Suprapubic skin (tissue), 4 donors: Measurements from ENCODE around the gene AMDHD2. TPM values are rescaled to one million over a fixed set of nuclear protein-coding genes. Genes with fewer than 3 reads are reported as not detected.

Source experiments
- DNase-seq, 2 donors: peaks; one replicate each; pipeline ENCODE4 v3.0.0-alpha.2; 2019; ENCODE audit warnings: low spot score in 2 of 2
- H3K27ac ChIP-seq: fragments of 200-600 bp; sonication (generic); one replicate; pipeline ENCODE4 v1.5.1; 2019
- H3K27me3 ChIP-seq: fragments of 200-600 bp; sonication (generic); one replicate; pipeline ENCODE4 v1.5.1; 2019
- H3K36me3 ChIP-seq: fragments of 200-600 bp; sonication (generic); one replicate; pipeline ENCODE4 v1.5.1; 2019
- H3K4me1 ChIP-seq: fragments of 200-600 bp; sonication (generic); one replicate; pipeline ENCODE4 v1.5.1; 2019
- H3K4me3 ChIP-seq: fragments of 200-600 bp; sonication (generic); one replicate; pipeline ENCODE4 v1.5.1; 2019; ENCODE audit warnings: mild to moderate bottlenecking
- H3K9me3 ChIP-seq: fragments of 200-600 bp; sonication (generic); one replicate; pipeline ENCODE4 v1.5.1; 2019
- EP300 ChIP-seq: sonication (generic); formaldehyde crosslinking; IDR thresholded peaks from one replicate; pipeline ENCODE4 v1.6.1; 2017; ENCODE audit warnings: antibody characterized with exemption
- POLR2A ChIP-seq, 2 donors: fragments of 450-650 bp; IDR thresholded peaks; one replicate each; pipeline ENCODE4 v1.6.1; 2017; ENCODE audit warnings: antibody characterized with exemption in 2 of 2, mild to moderate bottlenecking in 2 of 2, moderate library complexity in 2 of 2
- POLR2AphosphoS5 ChIP-seq, 3 donors: sonication (generic); formaldehyde crosslinking; IDR thresholded peaks; one replicate each; pipeline ENCODE4 v1.6.1; 2017; ENCODE audit warnings: antibody characterized with exemption in 3 of 3
- WGBS: methylation state at CpG from one replicate; pipeline ENCODE4 v1.1.5; 2018; 5-methylcytosine and 5-hydroxymethylcytosine counted together
- total RNA-seq, 4 donors: library from RNA; depleted of rRNA; stranded (reverse); fragments of >200 nt; gene quantifications; one replicate each; pipeline ENCODE4 v1.1.0, GENCODE V29; 2016
- TF ChIP-seq, protein P1 (sequence below), 2 donors: fragments of 200-600 bp in 1 of 2; fragments of 450-650 bp in 1 of 2; sonication (generic) in 1 of 2; IDR thresholded peaks; one replicate each; pipeline ENCODE4 v1.5.1; 2016 to 2019; ENCODE audit warnings: antibody characterized with exemption in 2 of 2, mild to moderate bottlenecking in 1 of 2, moderate library complexity in 1 of 2

Gene AMDHD2
- total RNA-seq, 4 donors from 2014 or later = 27.0 to 42.7 (median 38.0) TPM

DNA sequence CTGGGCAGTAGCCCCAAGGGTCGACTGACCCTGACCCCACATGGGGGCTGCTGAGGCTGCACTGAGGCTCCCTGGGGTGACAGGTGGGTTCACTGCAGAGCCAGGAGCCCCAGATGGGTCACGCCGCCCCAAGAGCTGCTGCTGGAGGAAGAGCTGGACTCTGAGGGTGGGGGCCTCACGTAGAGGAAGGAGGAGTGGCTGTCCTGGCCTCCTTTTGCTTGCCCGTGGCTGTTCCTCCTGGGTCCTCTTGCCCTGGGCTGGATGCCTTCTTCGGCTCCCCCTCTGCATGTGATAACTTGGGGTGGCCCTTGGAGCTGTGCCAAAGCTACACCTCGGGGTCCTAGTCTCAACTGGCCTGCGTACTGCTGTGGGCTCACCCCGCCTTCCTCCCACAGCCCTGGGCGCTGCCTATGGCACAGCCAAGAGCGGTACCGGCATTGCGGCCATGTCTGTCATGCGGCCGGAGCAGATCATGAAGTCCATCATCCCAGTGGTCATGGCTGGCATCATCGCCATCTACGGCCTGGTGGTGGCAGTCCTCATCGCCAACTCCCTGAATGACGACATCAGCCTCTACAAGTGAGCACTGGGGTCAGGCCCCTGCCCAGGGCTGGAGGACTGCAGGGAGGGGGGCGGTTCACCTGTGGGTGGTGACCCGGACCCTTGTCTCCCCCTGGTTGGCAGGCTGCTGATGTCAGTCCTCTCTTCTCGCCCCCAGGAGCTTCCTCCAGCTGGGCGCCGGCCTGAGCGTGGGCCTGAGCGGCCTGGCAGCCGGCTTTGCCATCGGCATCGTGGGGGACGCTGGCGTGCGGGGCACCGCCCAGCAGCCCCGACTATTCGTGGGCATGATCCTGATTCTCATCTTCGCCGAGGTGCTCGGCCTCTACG lies 1.1 kb upstream of the AMDHD2 start:
- Histone ChIP-seq H3K4me3 (peak overlapping the region; percentile 82), H3K4me1 (peaks cover 75% of the 10 kb centered on the region)
- DNase-seq = peak; percentile 80 to 81

GRCh38 chr16:2519711-2520080 lies 475 bp upstream of the AMDHD2 start:
- H3K27me3 ChIP-seq = no peaks in the 10 kb centered on the region
- peaks cover 22% of the 10 kb centered on the region for H3K36me3 ChIP-seq
- 52% methylated on average over 16 of the region's 22 CpGs for WGBS
- peak overlapping the region; percentile 99 for H3K27ac ChIP-seq
- H3K4me3 ChIP-seq = peak overlapping the region; percentile 82
- peaks cover 77% of the 10 kb centered on the region for H3K4me1 ChIP-seq
- peak in 1 of 2 donors; percentile 81 for DNase-seq
- no peaks in the 10 kb centered on the region for H3K9me3 ChIP-seq
- TF ChIP-seq EP300 (no peak), POLR2A (IDR thresholded peaks at IDR 0.05) (no peak), POLR2AphosphoS5 (IDR thresholded peaks at IDR 0.05) (no peak)
- TF ChIP-seq, protein P1, sequence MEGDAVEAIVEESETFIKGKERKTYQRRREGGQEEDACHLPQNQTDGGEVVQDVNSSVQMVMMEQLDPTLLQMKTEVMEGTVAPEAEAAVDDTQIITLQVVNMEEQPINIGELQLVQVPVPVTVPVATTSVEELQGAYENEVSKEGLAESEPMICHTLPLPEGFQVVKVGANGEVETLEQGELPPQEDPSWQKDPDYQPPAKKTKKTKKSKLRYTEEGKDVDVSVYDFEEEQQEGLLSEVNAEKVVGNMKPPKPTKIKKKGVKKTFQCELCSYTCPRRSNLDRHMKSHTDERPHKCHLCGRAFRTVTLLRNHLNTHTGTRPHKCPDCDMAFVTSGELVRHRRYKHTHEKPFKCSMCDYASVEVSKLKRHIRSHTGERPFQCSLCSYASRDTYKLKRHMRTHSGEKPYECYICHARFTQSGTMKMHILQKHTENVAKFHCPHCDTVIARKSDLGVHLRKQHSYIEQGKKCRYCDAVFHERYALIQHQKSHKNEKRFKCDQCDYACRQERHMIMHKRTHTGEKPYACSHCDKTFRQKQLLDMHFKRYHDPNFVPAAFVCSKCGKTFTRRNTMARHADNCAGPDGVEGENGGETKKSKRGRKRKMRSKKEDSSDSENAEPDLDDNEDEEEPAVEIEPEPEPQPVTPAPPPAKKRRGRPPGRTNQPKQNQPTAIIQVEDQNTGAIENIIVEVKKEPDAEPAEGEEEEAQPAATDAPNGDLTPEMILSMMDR (IDR thresholded peaks at IDR 0.05) = no peak

More for the DNA sequence above, 1.1 kb upstream of the AMDHD2 start:
- H3K27ac ChIP-seq = peak overlapping the region; percentile 99
- H3K27me3 ChIP-seq = no peaks in the 10 kb centered on the region
- H3K36me3 ChIP-seq = peaks cover 15% of the 10 kb centered on the region
- 87% methylated on average over 18 of the region's 39 CpGs for WGBS
- no peaks in the 10 kb centered on the region for H3K9me3 ChIP-seq
- TF ChIP-seq EP300 = no peak
- no peak for TF ChIP-seq POLR2A (IDR thresholded peaks at IDR 0.05)
- TF ChIP-seq POLR2AphosphoS5 (IDR thresholded peaks at IDR 0.05) = no peak
- TF ChIP-seq, protein P1 (IDR thresholded peaks at IDR 0.05) = no peak

DNA sequence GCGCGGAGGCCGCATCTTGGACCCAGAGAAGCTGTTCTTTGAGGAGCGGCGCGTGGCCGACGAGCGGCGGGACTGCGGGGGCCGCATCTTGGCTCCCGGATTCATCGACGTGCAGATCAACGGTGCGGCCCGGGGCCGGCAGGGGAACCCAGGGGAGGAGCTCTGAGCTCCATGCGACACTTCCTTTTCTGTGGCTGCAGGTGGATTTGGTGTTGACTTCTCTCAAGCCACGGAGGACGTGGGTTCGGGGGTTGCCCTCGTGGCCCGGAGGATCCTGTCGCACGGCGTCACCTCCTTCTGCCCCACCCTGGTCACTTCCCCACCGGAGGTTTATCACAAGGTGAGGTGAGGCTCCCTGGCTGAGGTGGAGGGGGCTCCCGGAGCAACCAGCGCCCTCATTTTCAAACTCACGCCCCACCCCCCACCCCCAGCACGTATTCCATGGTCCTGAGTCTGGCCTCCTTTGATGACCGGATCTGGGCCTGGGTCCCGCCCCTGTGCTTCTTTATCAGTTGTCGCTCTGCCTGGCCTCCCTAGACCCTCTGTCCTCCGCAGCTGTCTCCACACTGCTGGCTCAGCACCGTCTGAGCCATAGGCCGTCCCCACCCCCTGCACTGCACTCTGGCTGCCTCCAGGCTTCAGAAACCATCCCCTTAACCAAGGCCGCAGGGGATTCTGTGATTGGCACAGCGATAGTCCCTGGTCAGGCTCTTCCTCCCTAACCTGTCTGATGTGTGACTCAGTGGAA lies 787 bp downstream of the AMDHD2 start:
- no peaks in the 10 kb centered on the region for H3K27me3 ChIP-seq
- H3K4me3 ChIP-seq = peak overlapping the region; percentile 82
- no peaks in the 10 kb centered on the region for H3K9me3 ChIP-seq
- H3K36me3 ChIP-seq = peaks cover 33% of the 10 kb centered on the region
- peak; percentile 76 to 85 for DNase-seq
- peak overlapping the region; percentile 99 for H3K27ac ChIP-seq
- WGBS = 53% methylated on average over 8 of the region's 41 CpGs
- TF ChIP-seq, protein P1 (IDR thresholded peaks at IDR 0.05) = peak in 1 of 2 donors; percentile 13
- no peak for TF ChIP-seq POLR2AphosphoS5 (IDR thresholded peaks at IDR 0.05)
- TF ChIP-seq POLR2A (IDR thresholded peaks at IDR 0.05) = no peak
- no peak for TF ChIP-seq EP300
- peaks cover 66% of the 10 kb centered on the region for H3K4me1 ChIP-seq

- DNase-seq = no peak
- Histone ChIP-seq H3K4me3 (no peak overlapping the region), H3K27ac (no peak overlapping the region), H3K27me3 (no peaks in the 10 kb centered on the region), H3K9me3 (no peaks in the 10 kb centered on the region), H3K4me1 (peaks cover 40% of the 10 kb centered on the region), H3K36me3 (peaks cover 61% of the 10 kb centered on the region)
- no peak for TF ChIP-seq EP300
- TF ChIP-seq, protein P1 (IDR thresholded peaks at IDR 0.05) = no peak
- WGBS = 82% methylated on average over 6 of the region's 6 CpGs
Observed at GRCh38 chr16:2523801-2524231, 3.6 kb downstream of the AMDHD2 start.
